Activated naive CD4-positive, alpha-beta T cell treated with anti-CD3 and anti-CD28 coated beads for 36 hours (primary cell): Measurements from ENCODE around the gene DNM1L. TPM values are rescaled to one million over a fixed set of nuclear protein-coding genes. Genes with fewer than 3 reads are reported as not detected.
"Not testable (repeated sequence)": the region's sequence is repeated elsewhere in the genome, so short reads cannot be mapped to it uniquely, and the experiment has no call there.

ENCODE experiments used
- CTCF ChIA-PET: fragments of 350-600 bp; sonication (Branson Sonifier 250); formaldehyde crosslinking; loops from one replicate; lab custom pipeline; 2021; ENCODE audit warnings: antibody characterized with exemption; lab: Charles Lee
- DNase-seq: peaks from one replicate; pipeline ENCODE4 v3.0.0-alpha.2; 2020
- H3K27ac Mint-ChIP-seq: one replicate; pipeline ENCODE4 v1.8.0; 2021; ENCODE audit warnings: mild to moderate bottlenecking, mixed read lengths
- H3K27me3 Mint-ChIP-seq: one replicate; pipeline ENCODE4 v1.8.0; 2021; ENCODE audit warnings: low read depth, mixed read lengths
- H3K36me3 Mint-ChIP-seq: one replicate; pipeline ENCODE4 v1.8.0; 2021; ENCODE audit warnings: low read depth, mixed read lengths
- H3K4me1 Mint-ChIP-seq: one replicate; pipeline ENCODE4 v1.8.0; 2021; ENCODE audit warnings: low read depth, mixed read lengths
- H3K4me3 Mint-ChIP-seq: one replicate; pipeline ENCODE4 v1.8.0; 2021; ENCODE audit warnings: mild to moderate bottlenecking, moderate library complexity, mixed read lengths
- H3K9me3 Mint-ChIP-seq: one replicate; pipeline ENCODE4 v1.8.0; 2021; ENCODE audit warnings: mixed read lengths
- intact Hi-C: fragments of 100-400 bp; cut with micrococcal nuclease; formaldehyde crosslinking; loops from one replicate; pipeline ENCODE4 v1.15.1; 2023
- total RNA-seq, 2 experiments: library from RNA; stranded (reverse); gene quantifications; one replicate each; pipeline ENCODE4 v1.2.3, GENCODE V29; 2021

Gene DNM1L
- total RNA-seq, 2 experiments from 2014 or later = 54.4 to 61.5 TPM

- H3K36me3 Mint-ChIP-seq = peaks cover 14% of the 10 kb centered on the region
- CTCF ChIA-PET = interaction anchor here (0.9 kb wide), 1 partner anchor 55 kb away, joined by 3 read pairs; no protein-coding TSS in a partner anchor
- H3K27me3 Mint-ChIP-seq, H3K4me3 Mint-ChIP-seq, H3K9me3 Mint-ChIP-seq, intact Hi-C loops, H3K27ac Mint-ChIP-seq, H3K4me1 Mint-ChIP-seq, DNase-seq: not testable (repeated sequence)
These were observed 20.3 kb downstream of the DNM1L start for GRCh38 chr12:32699437-32699836.

GRCh38 chr12:32702473-32702872, 23.4 kb downstream of the DNM1L start:
- no peak overlapping the region for H3K27ac Mint-ChIP-seq
- no peaks in the 10 kb centered on the region for H3K9me3 Mint-ChIP-seq
- no peak overlapping the region for H3K4me3 Mint-ChIP-seq
- CTCF ChIA-PET = no interaction called here
- H3K27me3 Mint-ChIP-seq = no peaks in the 10 kb centered on the region
- no peak for DNase-seq
- H3K4me1 Mint-ChIP-seq = peaks cover 3% of the 10 kb centered on the region
- intact Hi-C loops = no loop called here
- peaks cover 8% of the 10 kb centered on the region for H3K36me3 Mint-ChIP-seq

- Mint-ChIP-seq H3K4me3 (no peak overlapping the region), H3K27ac (no peak overlapping the region), H3K36me3 (peaks cover 10% of the 10 kb centered on the region), H3K27me3 (no peaks in the 10 kb centered on the region), H3K9me3 (no peaks in the 10 kb centered on the region), H3K4me1 (peaks cover 2% of the 10 kb centered on the region)
- CTCF ChIA-PET = no interaction called here
- DNase-seq = no peak
- intact Hi-C loops = no loop called here
These were observed 23.8 kb downstream of the DNM1L start for GRCh38 chr12:32702946-32703345.

GRCh38 chr12:32705783-32706182, 26.7 kb downstream of the DNM1L start:
- no peaks in the 10 kb centered on the region for H3K9me3 Mint-ChIP-seq
- no peaks in the 10 kb centered on the region for H3K4me1 Mint-ChIP-seq
- no peak for DNase-seq
- H3K4me3 Mint-ChIP-seq = no peak overlapping the region
- intact Hi-C loops = loop anchor here (2.0 kb wide), 1 partner anchor 17 kb away; no protein-coding TSS in a partner anchor
- CTCF ChIA-PET = interaction anchor here (0.6 kb wide), 1 partner anchor 1326 kb away, joined by 3 read pairs; no protein-coding TSS in a partner anchor
- H3K27ac Mint-ChIP-seq = no peak overlapping the region
- no peaks in the 10 kb centered on the region for H3K27me3 Mint-ChIP-seq
- peaks cover 13% of the 10 kb centered on the region for H3K36me3 Mint-ChIP-seq

- Mint-ChIP-seq H3K9me3 (no peaks in the 10 kb centered on the region), H3K36me3 (peaks cover 11% of the 10 kb centered on the region), H3K27me3 (no peaks in the 10 kb centered on the region), H3K4me3 (no peak overlapping the region), H3K27ac (no peak overlapping the region), H3K4me1 (no peaks in the 10 kb centered on the region)
- CTCF ChIA-PET = interaction anchor here (0.6 to 0.7 kb wide), 2 partner anchors 207 to 1325 kb away, joined by 3 to 4 read pairs; no protein-coding TSS in a partner anchor
- intact Hi-C loops = no loop called here
- DNase-seq = no peak
These were observed 27.4 kb downstream of the DNM1L start for GRCh38 chr12:32706335-32707024.

GRCh38 chr12:32708926-32709325, 29.8 kb downstream of the DNM1L start:
- Mint-ChIP-seq H3K27me3 (no peaks in the 10 kb centered on the region), H3K9me3 (no peaks in the 10 kb centered on the region), H3K4me3 (no peak overlapping the region), H3K4me1 (no peaks in the 10 kb centered on the region), H3K27ac (no peak overlapping the region), H3K36me3 (peaks cover 10% of the 10 kb centered on the region)
- intact Hi-C loops = no loop called here
- CTCF ChIA-PET = interaction anchor here (0.6 kb wide), 1 partner anchor 460 kb away, joined by 3 read pairs; no protein-coding TSS in a partner anchor
- DNase-seq = no peak

GRCh38 chr12:32714772-32715171, 35.7 kb downstream of the DNM1L start:
- no peaks in the 10 kb centered on the region for H3K9me3 Mint-ChIP-seq
- H3K36me3 Mint-ChIP-seq = peaks cover 6% of the 10 kb centered on the region

GRCh38 chr12:32718926-32719325, 39.8 kb downstream of the DNM1L start:
- Mint-ChIP-seq H3K4me3 (no peak overlapping the region), H3K27me3 (no peaks in the 10 kb centered on the region), H3K4me1 (no peaks in the 10 kb centered on the region), H3K9me3 (no peaks in the 10 kb centered on the region), H3K36me3 (peaks cover 10% of the 10 kb centered on the region), H3K27ac (no peak overlapping the region)
- CTCF ChIA-PET = no interaction called here
- intact Hi-C loops = no loop called here
- no peak for DNase-seq

More at GRCh38 chr12:32714772-32715171, 35.7 kb downstream of the DNM1L start:
- no peak for DNase-seq
- Mint-ChIP-seq H3K27ac (no peak overlapping the region), H3K4me3 (no peak overlapping the region), H3K4me1 (no peaks in the 10 kb centered on the region), H3K27me3 (no peaks in the 10 kb centered on the region)
- CTCF ChIA-PET = no interaction called here
- intact Hi-C loops = no loop called here

- H3K27ac Mint-ChIP-seq, H3K4me1 Mint-ChIP-seq, DNase-seq, intact Hi-C loops, H3K9me3 Mint-ChIP-seq, H3K27me3 Mint-ChIP-seq, H3K4me3 Mint-ChIP-seq: not testable (repeated sequence)
- CTCF ChIA-PET = interaction anchor here (0.5 to 1.1 kb wide), 2 partner anchors 360 to 1323 kb away, joined by 5 to 7 read pairs; no protein-coding TSS in a partner anchor
- peaks cover 19% of the 10 kb centered on the region for H3K36me3 Mint-ChIP-seq
These were observed 46.2 kb downstream of the DNM1L start for GRCh38 chr12:32725308-32725707.

- H3K27me3 Mint-ChIP-seq = no peaks in the 10 kb centered on the region
These were observed 47.2 kb downstream of the DNM1L start for GRCh38 chr12:32726286-32726685.

GRCh38 chr12:32727237-32727636, 48.1 kb downstream of the DNM1L start:
- Mint-ChIP-seq H3K9me3 (no peaks in the 10 kb centered on the region), H3K27ac (no peak overlapping the region), H3K36me3 (peaks cover 19% of the 10 kb centered on the region), H3K27me3 (no peaks in the 10 kb centered on the region), H3K4me1 (no peaks in the 10 kb centered on the region), H3K4me3 (no peak overlapping the region)
- intact Hi-C loops = no loop called here
- DNase-seq = no peak
- CTCF ChIA-PET = interaction anchor here (1.1 kb wide), 1 partner anchor 29 kb away, joined by 3 read pairs; no protein-coding TSS in a partner anchor

More at GRCh38 chr12:32726286-32726685, 47.2 kb downstream of the DNM1L start:
- intact Hi-C loops = no loop called here
- CTCF ChIA-PET = interaction anchor here (1.1 kb wide), 1 partner anchor 30 kb away, joined by 3 read pairs; no protein-coding TSS in a partner anchor
- Mint-ChIP-seq H3K4me3 (no peak overlapping the region), H3K9me3 (no peaks in the 10 kb centered on the region), H3K4me1 (no peaks in the 10 kb centered on the region), H3K36me3 (peaks cover 21% of the 10 kb centered on the region), H3K27ac (no peak overlapping the region)
- no peak for DNase-seq

- Mint-ChIP-seq H3K27ac (peak overlapping the region; percentile 18), H3K27me3 (no peaks in the 10 kb centered on the region), H3K9me3 (no peaks in the 10 kb centered on the region), H3K4me1 (peaks cover 2% of the 10 kb centered on the region), H3K4me3 (no peak overlapping the region), H3K36me3 (peaks cover 23% of the 10 kb centered on the region)
- CTCF ChIA-PET = no interaction called here
- DNase-seq = no peak
- intact Hi-C loops = no loop called here
These were observed 55.9 kb downstream of the DNM1L start for GRCh38 chr12:32734952-32735351.

- no peaks in the 10 kb centered on the region for H3K9me3 Mint-ChIP-seq
- peaks cover 22% of the 10 kb centered on the region for H3K36me3 Mint-ChIP-seq
These were observed 57.3 kb downstream of the DNM1L start for GRCh38 chr12:32736445-32736844.

More at GRCh38 chr12:32736445-32736844, 57.3 kb downstream of the DNM1L start:
- H3K4me3 Mint-ChIP-seq = no peak overlapping the region
- H3K27ac Mint-ChIP-seq = peak overlapping the region; percentile 42
- intact Hi-C loops = no loop called here
- CTCF ChIA-PET = no interaction called here
- DNase-seq = no peak
- H3K27me3 Mint-ChIP-seq = no peaks in the 10 kb centered on the region
- peaks cover 2% of the 10 kb centered on the region for H3K4me1 Mint-ChIP-seq
